Suprapubic skin (tissue), 4 donors: Measurements from ENCODE around the gene DAGLA.

Source experiments
- EP300 ChIP-seq: sonication (generic); formaldehyde crosslinking; IDR thresholded peaks from one replicate; pipeline ENCODE4 v1.6.1; 2017; ENCODE audit warnings: antibody characterized with exemption
- POLR2A ChIP-seq, 2 donors: fragments of 450-650 bp; IDR thresholded peaks; one replicate each; pipeline ENCODE4 v1.6.1; 2017; ENCODE audit warnings: antibody characterized with exemption in 2 of 2, mild to moderate bottlenecking in 2 of 2, moderate library complexity in 2 of 2
- POLR2AphosphoS5 ChIP-seq, 3 donors: sonication (generic); formaldehyde crosslinking; IDR thresholded peaks; one replicate each; pipeline ENCODE4 v1.6.1; 2017; ENCODE audit warnings: antibody characterized with exemption in 3 of 3
- TF ChIP-seq, protein P1 (sequence below), 2 donors: fragments of 200-600 bp in 1 of 2; fragments of 450-650 bp in 1 of 2; sonication (generic) in 1 of 2; IDR thresholded peaks; one replicate each; pipeline ENCODE4 v1.5.1; 2016 to 2019; ENCODE audit warnings: antibody characterized with exemption in 2 of 2, mild to moderate bottlenecking in 1 of 2, moderate library complexity in 1 of 2

DNA sequence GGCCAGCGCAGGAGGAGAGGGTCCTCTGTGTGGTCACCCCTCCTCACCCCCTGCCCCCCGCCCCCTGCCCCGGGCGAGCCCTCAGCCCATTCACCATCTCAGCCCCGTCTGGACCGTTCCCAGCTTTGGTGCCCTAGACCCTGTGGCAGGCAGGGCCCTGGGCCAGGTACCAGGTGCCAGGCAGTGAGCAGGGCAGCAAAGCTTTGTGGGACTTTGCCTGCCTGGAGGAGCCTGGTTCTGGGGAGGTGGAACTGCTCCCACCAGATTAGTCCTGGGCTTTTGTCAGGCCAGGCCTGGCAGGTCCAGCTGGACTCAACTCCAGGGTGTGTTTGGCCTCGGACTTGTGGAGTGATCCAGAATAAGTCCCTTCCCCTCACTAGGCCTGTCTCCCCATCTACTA, 58.6 kb downstream of the DAGLA start:
- TF ChIP-seq, protein P1, sequence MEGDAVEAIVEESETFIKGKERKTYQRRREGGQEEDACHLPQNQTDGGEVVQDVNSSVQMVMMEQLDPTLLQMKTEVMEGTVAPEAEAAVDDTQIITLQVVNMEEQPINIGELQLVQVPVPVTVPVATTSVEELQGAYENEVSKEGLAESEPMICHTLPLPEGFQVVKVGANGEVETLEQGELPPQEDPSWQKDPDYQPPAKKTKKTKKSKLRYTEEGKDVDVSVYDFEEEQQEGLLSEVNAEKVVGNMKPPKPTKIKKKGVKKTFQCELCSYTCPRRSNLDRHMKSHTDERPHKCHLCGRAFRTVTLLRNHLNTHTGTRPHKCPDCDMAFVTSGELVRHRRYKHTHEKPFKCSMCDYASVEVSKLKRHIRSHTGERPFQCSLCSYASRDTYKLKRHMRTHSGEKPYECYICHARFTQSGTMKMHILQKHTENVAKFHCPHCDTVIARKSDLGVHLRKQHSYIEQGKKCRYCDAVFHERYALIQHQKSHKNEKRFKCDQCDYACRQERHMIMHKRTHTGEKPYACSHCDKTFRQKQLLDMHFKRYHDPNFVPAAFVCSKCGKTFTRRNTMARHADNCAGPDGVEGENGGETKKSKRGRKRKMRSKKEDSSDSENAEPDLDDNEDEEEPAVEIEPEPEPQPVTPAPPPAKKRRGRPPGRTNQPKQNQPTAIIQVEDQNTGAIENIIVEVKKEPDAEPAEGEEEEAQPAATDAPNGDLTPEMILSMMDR (IDR thresholded peaks at IDR 0.05): no peak
- no peak for TF ChIP-seq EP300
- TF ChIP-seq POLR2A (IDR thresholded peaks at IDR 0.05): no peak
- TF ChIP-seq POLR2AphosphoS5 (IDR thresholded peaks at IDR 0.05): no peak
